Nephron (organoid): ENCODE results near the gene CACNA1I.

Experiments
- H3K27ac Mint-ChIP-seq, 3 experiments: 2 replicates each; pipeline ENCODE4 v1.8.0; 2020; ENCODE audit warnings: mixed read lengths in 3 of 3, mild to moderate bottlenecking in 2 of 3, moderate library complexity in 1 of 3
- H3K27me3 Mint-ChIP-seq: 2 replicates; pipeline ENCODE4 v1.8.0; 2021; ENCODE audit warnings: low read depth, mild to moderate bottlenecking, moderate library complexity, mixed read lengths
- H3K36me3 Mint-ChIP-seq: 2 replicates; pipeline ENCODE4 v1.8.0; 2020; ENCODE audit warnings: low read depth, mixed read lengths
- H3K4me1 Mint-ChIP-seq: 2 replicates; pipeline ENCODE4 v1.8.0; 2020; ENCODE audit warnings: mixed read lengths
- H3K4me3 Mint-ChIP-seq, 3 experiments: 2 replicates each; pipeline ENCODE4 v1.8.0; 2020; ENCODE audit warnings: mild to moderate bottlenecking in 3 of 3, mixed read lengths in 3 of 3, moderate library complexity in 2 of 3
- H3K9me3 Mint-ChIP-seq: 2 replicates; pipeline ENCODE4 v1.8.0; 2020; ENCODE audit warnings: mixed read lengths
- TF ChIP-seq, protein P1 (sequence below), 3 experiments: fragments of 200-600 bp; sonication (generic); IDR thresholded peaks; one replicate each; pipeline ENCODE4 v1.5.0; 2021; ENCODE audit warnings: antibody characterized with exemption in 3 of 3; ENCODE audit not compliant: unreplicated experiment in 3 of 3

Gene CACNA1I

DNA sequence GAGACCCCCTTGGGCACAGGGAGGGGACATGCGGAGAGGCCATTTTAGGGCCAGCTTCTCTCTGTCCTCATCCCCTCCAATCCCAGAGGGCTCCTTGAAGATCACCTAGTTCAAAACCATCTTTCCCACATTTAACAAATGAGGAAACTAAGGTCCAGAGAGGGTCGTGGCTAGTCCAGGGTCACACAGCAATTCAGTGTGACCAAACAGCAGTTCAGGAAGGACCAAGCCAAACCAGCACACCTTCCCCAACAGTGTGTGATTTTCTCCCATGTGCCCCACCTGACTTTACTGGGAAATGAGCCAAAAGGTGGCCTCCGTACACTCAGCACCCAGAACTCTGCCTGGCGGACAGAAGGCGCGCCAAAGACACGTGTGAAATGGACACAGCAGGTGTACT is 51.3 kb downstream of the CACNA1I start:
- peaks cover 31% of the 10 kb centered on the region for H3K27me3 Mint-ChIP-seq
- peaks cover 3% of the 10 kb centered on the region for H3K9me3 Mint-ChIP-seq
- no peak overlapping the region for H3K4me3 Mint-ChIP-seq
- TF ChIP-seq, protein P1, sequence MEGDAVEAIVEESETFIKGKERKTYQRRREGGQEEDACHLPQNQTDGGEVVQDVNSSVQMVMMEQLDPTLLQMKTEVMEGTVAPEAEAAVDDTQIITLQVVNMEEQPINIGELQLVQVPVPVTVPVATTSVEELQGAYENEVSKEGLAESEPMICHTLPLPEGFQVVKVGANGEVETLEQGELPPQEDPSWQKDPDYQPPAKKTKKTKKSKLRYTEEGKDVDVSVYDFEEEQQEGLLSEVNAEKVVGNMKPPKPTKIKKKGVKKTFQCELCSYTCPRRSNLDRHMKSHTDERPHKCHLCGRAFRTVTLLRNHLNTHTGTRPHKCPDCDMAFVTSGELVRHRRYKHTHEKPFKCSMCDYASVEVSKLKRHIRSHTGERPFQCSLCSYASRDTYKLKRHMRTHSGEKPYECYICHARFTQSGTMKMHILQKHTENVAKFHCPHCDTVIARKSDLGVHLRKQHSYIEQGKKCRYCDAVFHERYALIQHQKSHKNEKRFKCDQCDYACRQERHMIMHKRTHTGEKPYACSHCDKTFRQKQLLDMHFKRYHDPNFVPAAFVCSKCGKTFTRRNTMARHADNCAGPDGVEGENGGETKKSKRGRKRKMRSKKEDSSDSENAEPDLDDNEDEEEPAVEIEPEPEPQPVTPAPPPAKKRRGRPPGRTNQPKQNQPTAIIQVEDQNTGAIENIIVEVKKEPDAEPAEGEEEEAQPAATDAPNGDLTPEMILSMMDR (IDR thresholded peaks at IDR 0.05; ENCODE audit: unreplicated experiment in 3 of 3), result no peak
- H3K4me1 Mint-ChIP-seq, result peaks cover 5% of the 10 kb centered on the region
- H3K36me3 Mint-ChIP-seq, result no peaks in the 10 kb centered on the region
- no peak overlapping the region for H3K27ac Mint-ChIP-seq

DNA sequence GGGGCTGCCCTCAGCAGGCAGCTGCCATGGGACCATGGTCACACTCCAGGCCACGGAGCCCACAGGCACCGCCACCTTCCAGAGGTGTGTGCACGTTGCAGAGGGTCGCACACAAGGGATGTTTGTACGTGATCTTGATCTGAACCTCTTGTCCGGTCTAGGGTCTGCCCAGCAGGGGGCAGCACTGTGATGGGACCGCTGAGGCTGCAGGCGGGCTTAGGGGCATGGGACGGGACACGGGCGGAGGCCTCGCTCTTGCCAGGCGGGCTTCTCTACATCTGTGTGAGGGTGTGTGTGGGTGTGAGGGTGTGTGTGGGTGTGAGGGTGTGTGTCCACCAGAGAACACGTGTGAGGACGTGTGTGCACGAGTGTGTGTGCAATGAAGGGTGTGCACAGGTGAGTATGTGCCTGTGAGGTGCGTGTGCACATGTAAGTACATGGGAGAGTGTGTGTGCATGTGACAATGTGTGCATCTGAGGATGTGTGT is 52.4 kb downstream of the CACNA1I start:
- H3K4me1 Mint-ChIP-seq, result peaks cover 3% of the 10 kb centered on the region
- peaks cover 26% of the 10 kb centered on the region for H3K27me3 Mint-ChIP-seq
- no peak overlapping the region for H3K27ac Mint-ChIP-seq
- TF ChIP-seq, protein P1 (IDR thresholded peaks at IDR 0.05; ENCODE audit: unreplicated experiment in 3 of 3), result peak; percentile 34 to 55 (median 37)
- no peak overlapping the region for H3K4me3 Mint-ChIP-seq
- H3K36me3 Mint-ChIP-seq, result no peaks in the 10 kb centered on the region
- peaks cover 2% of the 10 kb centered on the region for H3K9me3 Mint-ChIP-seq

DNA sequence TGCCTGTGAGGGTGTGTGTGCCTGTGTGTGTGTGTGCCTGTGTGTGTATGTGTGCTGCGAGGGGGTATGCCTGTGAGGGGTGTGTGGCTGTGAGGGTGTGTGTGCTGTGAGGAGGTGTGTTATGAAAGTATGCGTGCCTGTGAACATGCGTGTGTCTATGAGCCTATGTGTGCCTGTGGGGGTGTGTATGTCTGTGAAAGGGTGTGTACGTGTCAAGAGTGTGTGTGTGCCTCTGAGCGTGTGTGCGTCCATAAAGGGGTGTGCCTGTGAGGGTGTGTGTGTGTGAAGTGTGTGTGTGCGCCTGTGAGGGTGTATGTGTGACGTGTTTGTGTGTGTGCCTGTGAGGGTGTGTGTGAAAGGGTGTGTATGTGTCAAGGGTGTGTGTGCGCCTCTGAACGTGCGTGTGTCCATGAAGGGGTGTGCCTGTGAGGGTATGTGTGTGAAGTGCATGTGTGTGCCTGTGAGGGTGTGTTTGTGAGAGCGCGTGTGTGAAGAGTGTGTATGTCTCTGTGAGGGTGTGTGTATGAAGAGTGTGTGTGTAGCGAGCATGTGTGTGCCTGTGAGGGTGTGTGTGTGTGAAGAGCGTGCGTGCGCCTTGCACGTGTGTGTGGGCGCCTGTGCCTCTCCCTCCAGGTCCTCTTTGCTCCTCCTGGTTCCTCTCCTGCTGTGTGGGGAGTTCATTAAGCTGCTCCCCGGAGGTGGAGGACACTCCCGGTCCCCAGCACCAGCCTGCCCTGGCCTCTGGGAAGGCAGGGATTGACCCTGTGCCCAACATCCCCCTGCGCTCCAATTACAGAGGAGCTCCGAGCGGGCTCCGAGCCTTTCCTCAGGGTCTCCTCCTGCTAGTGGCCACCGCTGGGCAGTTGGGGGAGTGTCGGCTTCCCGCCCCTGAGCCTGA is 53.3 kb downstream of the CACNA1I start:
- no peak overlapping the region for H3K4me3 Mint-ChIP-seq
- H3K27me3 Mint-ChIP-seq, result peaks cover 24% of the 10 kb centered on the region
- no peaks in the 10 kb centered on the region for H3K4me1 Mint-ChIP-seq
- H3K9me3 Mint-ChIP-seq, result no peaks in the 10 kb centered on the region
- no peaks in the 10 kb centered on the region for H3K36me3 Mint-ChIP-seq
- TF ChIP-seq, protein P1 (IDR thresholded peaks at IDR 0.05; ENCODE audit: unreplicated experiment in 3 of 3), result no peak
- H3K27ac Mint-ChIP-seq, result no peak overlapping the region

DNA sequence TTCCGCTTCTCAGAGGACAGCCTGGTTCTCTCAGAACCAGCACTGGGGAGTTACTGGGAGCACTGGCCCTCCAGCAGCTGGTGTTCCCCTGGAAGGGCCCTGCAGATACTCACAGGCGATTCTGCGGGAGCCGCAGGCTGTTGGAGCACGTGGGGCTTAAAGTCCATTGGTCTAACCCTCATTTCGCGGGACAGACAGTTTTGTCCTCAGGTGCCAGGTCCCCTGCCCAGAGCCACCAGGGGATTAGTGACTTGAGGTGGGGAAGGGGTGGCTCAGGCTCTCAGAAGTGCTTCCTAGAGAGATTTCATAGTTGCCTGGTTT is 53.9 kb downstream of the CACNA1I start:
- Mint-ChIP-seq H3K4me3 (no peak overlapping the region), H3K27ac (no peak overlapping the region), H3K4me1 (no peaks in the 10 kb centered on the region), H3K27me3 (peaks cover 24% of the 10 kb centered on the region), H3K36me3 (no peaks in the 10 kb centered on the region), H3K9me3 (no peaks in the 10 kb centered on the region)
- TF ChIP-seq, protein P1 (IDR thresholded peaks at IDR 0.05; ENCODE audit: unreplicated experiment in 3 of 3), result no peak

DNA sequence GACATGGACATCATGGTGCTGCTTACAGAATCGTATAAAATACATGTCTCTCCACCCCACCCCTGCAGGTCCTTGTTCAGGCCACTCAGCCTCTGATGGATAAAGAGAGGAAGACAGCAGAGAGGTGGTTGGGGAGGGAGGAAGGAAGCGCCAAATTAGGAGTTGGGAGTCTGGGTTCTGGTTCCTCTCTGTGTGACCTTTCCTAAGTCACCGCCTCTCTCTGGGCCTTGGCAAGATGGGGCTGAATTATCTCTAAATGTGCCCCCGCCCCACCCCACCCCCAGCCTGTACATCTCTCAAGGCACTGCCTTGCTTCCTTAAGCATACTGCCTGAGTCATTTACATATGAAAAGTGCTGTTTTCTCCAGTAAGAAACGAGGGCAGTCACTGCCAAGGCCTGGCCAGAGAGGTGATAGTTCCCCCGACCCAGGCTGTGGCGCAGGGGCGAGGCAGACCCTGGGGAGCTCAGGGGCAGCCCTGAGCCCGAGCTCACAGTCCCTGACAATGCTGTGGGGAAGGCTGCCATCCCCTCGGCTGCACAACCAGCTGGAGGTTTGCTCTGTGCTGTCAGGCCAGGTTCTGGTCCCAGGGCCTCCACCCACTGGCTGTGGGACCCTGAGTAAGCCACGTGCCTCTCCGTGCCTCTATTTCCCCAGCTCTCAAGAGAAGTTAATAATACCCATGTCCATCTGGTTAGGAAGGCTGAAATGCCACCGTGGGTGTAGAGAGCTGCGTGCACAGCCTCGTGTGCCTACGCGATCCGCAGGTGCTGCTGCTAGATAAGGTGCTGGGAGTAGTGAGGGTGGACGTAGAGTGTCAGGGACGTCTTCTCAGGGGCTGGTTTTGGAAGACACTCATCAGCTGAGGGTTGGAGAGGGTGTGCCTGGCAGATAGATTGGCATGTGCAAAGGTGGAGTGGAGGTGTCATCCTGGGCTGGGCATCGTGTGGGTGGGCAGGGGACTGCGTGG is 55.3 kb downstream of the CACNA1I start:
- Mint-ChIP-seq H3K4me3 (no peak overlapping the region), H3K27me3 (peaks cover 23% of the 10 kb centered on the region), H3K27ac (no peak overlapping the region), H3K4me1 (no peaks in the 10 kb centered on the region), H3K36me3 (no peaks in the 10 kb centered on the region), H3K9me3 (no peaks in the 10 kb centered on the region)
- TF ChIP-seq, protein P1 (IDR thresholded peaks at IDR 0.05; ENCODE audit: unreplicated experiment in 3 of 3), result no peak
